Parathyroid adenoma (tissue), 2 donors: ENCODE results near the gene DMD.

Experiments used
- H2AFZ ChIP-seq: fragments of 300-600 bp; sonication (generic); one replicate; pipeline ENCODE4 v1.7.0; 2017; ENCODE audit warnings: antibody characterized with exemption, mild to moderate bottlenecking
- H3K27ac ChIP-seq: fragments of 300-600 bp; sonication (generic); one replicate; pipeline ENCODE4 v1.7.0; 2017
- H3K27me3 ChIP-seq: fragments of 300-600 bp; sonication (generic); one replicate; pipeline ENCODE4 v1.7.0; 2017; ENCODE audit warnings: low read length; ENCODE audit not compliant: control insufficient read depth, insufficient read depth
- H3K36me3 ChIP-seq: fragments of 300-600 bp; sonication (generic); one replicate; pipeline ENCODE4 v1.7.0; 2017; ENCODE audit warnings: low read length; ENCODE audit not compliant: control insufficient read depth, insufficient read depth
- H3K4me1 ChIP-seq: fragments of 300-600 bp; sonication (generic); one replicate; pipeline ENCODE4 v1.7.0; 2017; ENCODE audit warnings: control low read depth
- H3K4me2 ChIP-seq: fragments of 300-600 bp; sonication (generic); one replicate; pipeline ENCODE4 v1.7.0; 2017; ENCODE audit warnings: low read length
- H3K4me3 ChIP-seq: fragments of 300-600 bp; sonication (generic); one replicate; pipeline ENCODE4 v1.7.0; 2017; ENCODE audit warnings: low read depth, low read length
- H3K79me2 ChIP-seq: fragments of 300-600 bp; sonication (generic); one replicate; pipeline ENCODE4 v1.7.0; 2017; ENCODE audit warnings: control low read depth
- H3K9ac ChIP-seq: fragments of 300-600 bp; sonication (generic); one replicate; pipeline ENCODE4 v1.7.0; 2017; ENCODE audit warnings: mild to moderate bottlenecking
- H3K9me3 ChIP-seq: fragments of 300-600 bp; sonication (generic); one replicate; pipeline ENCODE4 v1.7.0; 2017; ENCODE audit warnings: low read length; ENCODE audit not compliant: control insufficient read depth
- TF ChIP-seq, protein P1 (sequence below): fragments of 300-600 bp; sonication (generic); IDR thresholded peaks from one replicate; pipeline ENCODE4 v1.7.0; 2017; ENCODE audit warnings: antibody characterized with exemption, mild to moderate bottlenecking
- donor health status: primary hyperparathyroidism.

Gene DMD

DNA sequence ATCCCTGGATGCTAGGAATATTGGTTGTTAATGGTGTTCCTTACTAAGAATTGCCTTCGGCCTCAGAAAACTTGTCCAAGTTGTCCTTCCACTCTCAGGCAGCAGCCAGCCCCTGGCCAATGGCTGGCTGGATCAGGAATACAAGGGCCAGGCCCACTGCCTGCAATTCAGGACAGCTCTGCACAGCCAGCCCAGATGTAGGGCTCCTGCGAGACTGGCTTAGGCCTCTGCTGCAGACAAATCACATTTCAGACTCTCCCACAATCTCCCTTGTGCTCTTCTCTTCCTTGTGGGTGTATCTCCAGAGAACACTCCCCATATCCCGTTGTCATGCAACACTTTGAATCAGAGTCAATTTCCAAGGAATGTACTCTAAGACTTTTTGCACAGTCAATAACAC is 1391.9 kb downstream of the DMD start:
- Histone ChIP-seq H3K4me2 (no peak overlapping the region), H2AFZ (no peak overlapping the region), H3K36me3 (no peaks in the 10 kb centered on the region), H3K4me3 (no peak overlapping the region), H3K27ac (no peak overlapping the region), H3K4me1 (no peaks in the 10 kb centered on the region), H3K79me2 (no peaks in the 10 kb centered on the region), H3K9me3 (no peaks in the 10 kb centered on the region), H3K27me3 (no peaks in the 10 kb centered on the region), H3K9ac (no peak overlapping the region)
- TF ChIP-seq, protein P1, sequence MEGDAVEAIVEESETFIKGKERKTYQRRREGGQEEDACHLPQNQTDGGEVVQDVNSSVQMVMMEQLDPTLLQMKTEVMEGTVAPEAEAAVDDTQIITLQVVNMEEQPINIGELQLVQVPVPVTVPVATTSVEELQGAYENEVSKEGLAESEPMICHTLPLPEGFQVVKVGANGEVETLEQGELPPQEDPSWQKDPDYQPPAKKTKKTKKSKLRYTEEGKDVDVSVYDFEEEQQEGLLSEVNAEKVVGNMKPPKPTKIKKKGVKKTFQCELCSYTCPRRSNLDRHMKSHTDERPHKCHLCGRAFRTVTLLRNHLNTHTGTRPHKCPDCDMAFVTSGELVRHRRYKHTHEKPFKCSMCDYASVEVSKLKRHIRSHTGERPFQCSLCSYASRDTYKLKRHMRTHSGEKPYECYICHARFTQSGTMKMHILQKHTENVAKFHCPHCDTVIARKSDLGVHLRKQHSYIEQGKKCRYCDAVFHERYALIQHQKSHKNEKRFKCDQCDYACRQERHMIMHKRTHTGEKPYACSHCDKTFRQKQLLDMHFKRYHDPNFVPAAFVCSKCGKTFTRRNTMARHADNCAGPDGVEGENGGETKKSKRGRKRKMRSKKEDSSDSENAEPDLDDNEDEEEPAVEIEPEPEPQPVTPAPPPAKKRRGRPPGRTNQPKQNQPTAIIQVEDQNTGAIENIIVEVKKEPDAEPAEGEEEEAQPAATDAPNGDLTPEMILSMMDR: no peak

DNA sequence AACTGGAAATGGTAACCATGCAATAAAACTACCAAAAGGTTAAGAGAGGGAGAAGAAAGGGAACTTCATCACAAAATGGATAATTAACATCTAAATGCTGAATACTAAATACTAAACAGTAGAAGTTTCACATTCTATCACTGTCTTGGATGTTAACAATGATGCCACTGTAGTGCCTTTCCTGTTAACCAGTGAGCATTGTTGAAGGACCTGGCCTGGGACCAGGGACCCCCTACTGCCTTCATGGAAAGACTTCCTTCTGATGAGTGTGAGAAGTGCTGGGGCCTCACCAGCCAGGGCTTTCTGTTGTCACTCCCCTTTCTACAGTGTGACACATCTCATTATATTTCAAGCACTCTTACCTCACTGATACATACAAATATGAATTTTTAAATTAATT is 1400.2 kb downstream of the DMD start:
- no peaks in the 10 kb centered on the region for H3K27me3 ChIP-seq
- H3K9ac ChIP-seq: no peak overlapping the region
- TF ChIP-seq, protein P1: no peak
- H2AFZ ChIP-seq: no peak overlapping the region
- no peaks in the 10 kb centered on the region for H3K79me2 ChIP-seq
- no peaks in the 10 kb centered on the region for H3K36me3 ChIP-seq
- H3K27ac ChIP-seq: no peak overlapping the region
- no peak overlapping the region for H3K4me3 ChIP-seq
- H3K9me3 ChIP-seq: no peaks in the 10 kb centered on the region
- no peak overlapping the region for H3K4me2 ChIP-seq
- H3K4me1 ChIP-seq: no peaks in the 10 kb centered on the region

DNA sequence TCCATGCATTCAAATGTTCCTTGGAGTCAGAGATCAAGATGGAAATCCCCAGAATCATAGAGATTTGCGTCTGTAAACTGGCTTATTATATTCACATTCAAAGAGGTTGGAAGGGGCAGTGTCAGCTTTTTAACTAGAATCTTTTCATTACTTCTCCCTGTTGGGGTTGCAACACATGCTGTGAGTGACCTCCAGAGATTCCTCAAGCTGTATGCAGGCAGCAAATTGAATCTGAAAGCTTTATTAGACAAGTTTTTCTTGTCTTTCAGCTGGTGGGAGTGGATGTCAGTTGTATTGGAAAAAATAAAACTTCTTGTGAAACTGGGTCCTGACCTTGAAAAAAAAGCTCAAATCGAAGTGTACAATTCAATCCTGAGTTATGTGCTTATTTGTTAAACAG is 1403.0 kb downstream of the DMD start:
- Histone ChIP-seq H3K79me2 (no peaks in the 10 kb centered on the region), H3K27me3 (no peaks in the 10 kb centered on the region), H3K4me1 (no peaks in the 10 kb centered on the region), H3K9me3 (no peaks in the 10 kb centered on the region), H3K27ac (no peak overlapping the region), H3K4me2 (no peak overlapping the region), H3K36me3 (no peaks in the 10 kb centered on the region), H3K9ac (no peak overlapping the region), H3K4me3 (no peak overlapping the region), H2AFZ (no peak overlapping the region)
- TF ChIP-seq, protein P1: no peak

DNA sequence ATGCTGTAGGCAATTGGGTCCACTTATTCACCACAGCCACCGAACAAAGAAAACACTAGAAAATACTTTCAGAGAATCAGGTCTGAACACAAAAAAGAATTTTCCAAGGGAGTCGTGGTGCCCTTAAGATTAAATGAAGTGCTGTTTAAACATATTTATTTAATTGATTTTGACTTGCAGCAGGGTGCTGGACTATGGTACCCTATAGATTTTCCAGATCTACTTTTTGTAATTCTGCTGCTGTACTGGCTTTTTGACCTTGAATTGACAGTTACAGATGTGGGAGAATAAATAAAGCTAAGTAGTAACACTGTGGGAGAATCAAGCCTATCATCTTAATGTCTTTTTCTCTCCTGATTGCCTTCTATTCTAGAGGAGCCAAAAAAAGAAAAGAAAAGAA is 1404.2 kb downstream of the DMD start:
- H3K4me1 ChIP-seq: no peaks in the 10 kb centered on the region
- H3K4me3 ChIP-seq: no peak overlapping the region
- no peak overlapping the region for H3K9ac ChIP-seq
- H2AFZ ChIP-seq: no peak overlapping the region
- no peaks in the 10 kb centered on the region for H3K27me3 ChIP-seq
- H3K4me2 ChIP-seq: no peak overlapping the region
- no peak overlapping the region for H3K27ac ChIP-seq
- no peaks in the 10 kb centered on the region for H3K9me3 ChIP-seq
- TF ChIP-seq, protein P1: no peak
- no peaks in the 10 kb centered on the region for H3K36me3 ChIP-seq
- no peaks in the 10 kb centered on the region for H3K79me2 ChIP-seq

DNA sequence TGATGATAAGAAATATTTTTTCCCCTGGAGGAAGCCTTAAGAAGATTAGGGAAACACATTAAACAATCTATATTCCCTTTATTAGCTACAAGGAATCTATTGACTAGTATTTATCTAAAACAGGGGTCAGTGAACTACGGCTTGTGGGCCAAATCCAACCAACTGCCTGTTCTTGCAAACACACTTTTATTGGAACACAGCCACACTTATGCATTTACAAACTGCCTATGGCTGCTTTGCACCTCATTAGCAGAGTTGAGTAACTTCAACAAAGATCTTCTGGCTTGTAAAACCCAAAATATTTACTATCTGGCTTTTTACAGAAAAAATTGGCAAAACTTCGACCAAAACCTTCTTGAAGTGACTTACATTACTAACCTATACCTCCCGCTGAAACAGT is 1405.6 kb downstream of the DMD start:
- Histone ChIP-seq H3K36me3 (no peaks in the 10 kb centered on the region), H3K27me3 (no peaks in the 10 kb centered on the region), H3K27ac (no peak overlapping the region), H3K4me1 (no peaks in the 10 kb centered on the region), H3K4me2 (no peak overlapping the region), H3K9ac (no peak overlapping the region), H3K9me3 (no peaks in the 10 kb centered on the region), H3K4me3 (no peak overlapping the region), H2AFZ (no peak overlapping the region), H3K79me2 (no peaks in the 10 kb centered on the region)
- TF ChIP-seq, protein P1: no peak
